B cell (primary cell): ENCODE data around the gene PTGES2. TPM values are rescaled to one million over a fixed set of nuclear protein-coding genes. Genes with fewer than 3 reads are reported as not detected.

ENCODE experiments used
- ATAC-seq: fragments of 200-7000 bp; cut with Tn5 transposase; one replicate; pipeline ENCODE4 v1.10.0; 2021; ENCODE audit warnings: low read depth, mild to moderate bottlenecking, moderate number of reproducible peaks, moderate library complexity
- CTCF ChIA-PET: fragments of 350-600 bp; sonication (Branson Sonifier 250); formaldehyde crosslinking; loops from one replicate; lab custom pipeline; 2021; ENCODE audit warnings: antibody characterized with exemption, inconsistent platforms; lab: Charles Lee
- POLR2A ChIA-PET: fragments of 350-600 bp; sonication (Branson Sonifier 250); formaldehyde crosslinking; loops from one replicate; lab custom pipeline; 2021; ENCODE audit warnings: antibody characterized with exemption; lab: Charles Lee
- DNase-seq: peaks from one replicate; pipeline ENCODE4 v3.0.0; 2013
- H2AFZ ChIP-seq: 2 replicates; pipeline ENCODE4 v1.6.1; 2012; ENCODE audit warnings: mild to moderate bottlenecking, low read depth, low read length; ENCODE audit not compliant: insufficient read depth, poor library complexity, severe bottlenecking
- H3K27ac ChIP-seq, 2 donors: 1 replicate in 1 of 2; 2 replicates in 1 of 2; pipeline ENCODE4 v1.5.1; 2012 to 2013; ENCODE audit warnings: low read length in 2 of 2, mild to moderate bottlenecking in 2 of 2, moderate library complexity in 1 of 2
- H3K27me3 ChIP-seq, 4 experiments: fragments of 200-600 bp in 1 of 4; sonication (generic) in 1 of 4; replicated peaks in 1 of 4; 1 replicate in 2 of 4; 2 replicates in 2 of 4; pipeline versions ENCODE4 v1.6.1 to v1.7.0; 2013 to 2016; ENCODE audit warnings: low read length in 3 of 4, mild to moderate bottlenecking in 2 of 4, mixed read lengths in 1 of 4, moderate library complexity in 1 of 4; ENCODE audit not compliant: insufficient read depth in 4 of 4, control insufficient read depth in 3 of 4; ENCODE audit errors: control extremely low read depth in 1 of 4
- H3K36me3 ChIP-seq, 2 experiments: replicated peaks in 1 of 2; 1 replicate in 1 of 2; 2 replicates in 1 of 2; pipeline versions ENCODE4 v1.6.1 to v1.7.1; 2013; ENCODE audit warnings: low read length in 1 of 2; ENCODE audit not compliant: insufficient read depth in 2 of 2, control insufficient read depth in 1 of 2; ENCODE audit errors: control extremely low read depth in 1 of 2, extremely low read depth in 1 of 2
- H3K4me1 ChIP-seq, 2 donors: fragments of 200-600 bp in 1 of 2; sonication (generic) in 1 of 2; 1 replicate in 1 of 2; 2 replicates in 1 of 2; pipeline versions ENCODE4 v1.5.1 to v1.6.1; 2013 to 2017; ENCODE audit warnings: low read length in 2 of 2; ENCODE audit not compliant: control insufficient read depth in 2 of 2, insufficient read depth in 2 of 2
- H3K4me2 ChIP-seq: replicated peaks from 2 replicates; pipeline ENCODE3; 2012; ENCODE audit warnings: mild to moderate bottlenecking, low read depth, low read length; ENCODE audit not compliant: poor library complexity, severe bottlenecking
- H3K4me3 ChIP-seq, 5 experiments: fragments of 200-600 bp in 1 of 5; sonication (generic) in 1 of 5; 1 replicate in 3 of 5; 2 replicates in 2 of 5; pipeline versions ENCODE4 v1.5.1 to v1.7.0; 2011 to 2016; ENCODE audit warnings: low read length in 4 of 5, mild to moderate bottlenecking in 4 of 5, low read depth in 2 of 5, control low read depth in 1 of 5, moderate library complexity in 1 of 5; ENCODE audit not compliant: insufficient read depth in 1 of 5; ENCODE audit errors: control extremely low read depth in 1 of 5, extremely low read depth in 1 of 5
- H3K79me2 ChIP-seq: fragments of 200-600 bp; sonication (generic); one replicate; pipeline ENCODE4 v1.6.0; 2016; ENCODE audit warnings: low read length; ENCODE audit not compliant: control insufficient read depth, insufficient read depth
- H3K9ac ChIP-seq: fragments of 200-600 bp; sonication (generic); 2 replicates; pipeline ENCODE4 v1.6.1; 2017; ENCODE audit warnings: mild to moderate bottlenecking, low read length, moderate library complexity
- H3K9me3 ChIP-seq, 3 donors: one replicate each; pipeline versions ENCODE4 v1.6.1 to v1.7.1; 2013; ENCODE audit warnings: low read length in 2 of 3; ENCODE audit not compliant: control insufficient read depth in 2 of 3, insufficient read depth in 1 of 3; ENCODE audit errors: control extremely low read depth in 1 of 3
- H4K20me1 ChIP-seq: 2 replicates; pipeline ENCODE4 v1.6.0; 2012; ENCODE audit warnings: mild to moderate bottlenecking, low read length; ENCODE audit not compliant: insufficient read depth, control insufficient read depth, poor library complexity, severe bottlenecking
- H3K27ac Mint-ChIP-seq: one replicate; pipeline ENCODE4 v1.8.0; 2021; ENCODE audit warnings: mixed read lengths
- H3K27me3 Mint-ChIP-seq: one replicate; pipeline ENCODE4 v1.8.0; 2021; ENCODE audit warnings: mixed read lengths
- H3K4me1 Mint-ChIP-seq: one replicate; pipeline ENCODE4 v1.8.0; 2021; ENCODE audit warnings: mixed read lengths
- H3K4me3 Mint-ChIP-seq: one replicate; pipeline ENCODE4 v1.8.0; 2021; ENCODE audit warnings: mixed read lengths
- H3K9me3 Mint-ChIP-seq: one replicate; pipeline ENCODE4 v1.8.0; 2022; ENCODE audit warnings: mixed read lengths; ENCODE audit not compliant: insufficient read depth
- CTCF ChIP-seq: fragments of 200-600 bp; IDR thresholded peaks from one replicate; pipeline ENCODE4 v1.8.0; 2022; ENCODE audit warnings: antibody characterized with exemption, mild to moderate bottlenecking
- EZH2 ChIP-seq: IDR thresholded peaks from 2 replicates; pipeline ENCODE4 v1.6.1; 2012; ENCODE audit warnings: borderline replicate concordance, low read depth, mild to moderate bottlenecking, moderate library complexity, low read length; ENCODE audit not compliant: insufficient read depth, poor library complexity, severe bottlenecking
- WGBS: methylation state at CpG from one replicate; pipeline ENCODE4 v1.1.5; 2013; ENCODE audit warnings: missing lambda C conversion rate; ENCODE audit not compliant: insufficient coverage; 5-methylcytosine and 5-hydroxymethylcytosine counted together
- intact Hi-C: fragments of 100-400 bp; cut with micrococcal nuclease; formaldehyde crosslinking; loops from one replicate; pipeline ENCODE4 v1.10.0; 2022
- polyA plus RNA-seq: library from polyadenylated mRNA; depleted of rRNA; stranded (reverse); fragments of >200 nt; gene quantifications from 2 replicates; pipeline ENCODE4 v1.2.3, GENCODE V29; 2012
- total RNA-seq, 2 donors: library from RNA; stranded (reverse); fragments of 120-200 nt in 1 of 2; gene quantifications; 1 replicate in 1 of 2; 2 replicates in 1 of 2; pipeline versions ENCODE4 v1.2.3 to v1.2.4, GENCODE V29; 2013 to 2022

Gene PTGES2
- total and polyA plus RNA-seq, 2 donors (not counting 1 experiment from before 2014, with no cell fraction given), result 77.8 to 113 TPM

- TF ChIP-seq EZH2, result no peak
- no peak for TF ChIP-seq CTCF
- H3K9ac ChIP-seq, result no peak overlapping the region
- H3K9me3 Mint-ChIP-seq, result no peaks in the 10 kb centered on the region
- DNase-seq (no peak), ATAC-seq (no peak)
- intact Hi-C loops, result no loop called here
- no peak overlapping the region for H3K27ac ChIP-seq
- no peaks in the 10 kb centered on the region for H4K20me1 ChIP-seq
- H3K4me1 Mint-ChIP-seq, result no peaks in the 10 kb centered on the region
- CTCF ChIA-PET, result no interaction called here
- peaks cover 0 to 3% (median 0%) of the 10 kb centered on the region in 4 experiments for H3K27me3 ChIP-seq
- no peak overlapping the region for H3K4me3 Mint-ChIP-seq
- H3K4me3 ChIP-seq, result peak overlapping the region in 1 of 5 experiments; percentile 44
- WGBS, result no CpG with 5 or more reads among the region's 16 CpGs
- no peaks in the 10 kb centered on the region for H3K79me2 ChIP-seq
- H3K27ac Mint-ChIP-seq, result no peak overlapping the region
- peaks cover 0 to 9% of the 10 kb centered on the region in 2 donors for H3K4me1 ChIP-seq
- peak overlapping the region; percentile 62 for H3K4me2 ChIP-seq
- H2AFZ ChIP-seq, result peak overlapping the region; percentile 68
- POLR2A ChIA-PET, result no interaction called here
- no peaks in the 10 kb centered on the region for H3K9me3 ChIP-seq
- no peaks in the 10 kb centered on the region for H3K36me3 ChIP-seq
- H3K27me3 Mint-ChIP-seq, result peaks cover 17% of the 10 kb centered on the region
Measured at GRCh38 chr9:128139621-128140020, 12.1 kb upstream of the PTGES2 start.

GRCh38 chr9:128138001-128138400 lies 10.5 kb upstream of the PTGES2 start:
- Mint-ChIP-seq H3K27ac (no peak overlapping the region), H3K4me3 (no peak overlapping the region), H3K27me3 (peaks cover 23% of the 10 kb centered on the region), H3K4me1 (no peaks in the 10 kb centered on the region), H3K9me3 (no peaks in the 10 kb centered on the region)
- no peak for TF ChIP-seq EZH2
- peaks cover 0 to 3% (median 0%) of the 10 kb centered on the region in 4 experiments for H3K27me3 ChIP-seq
- H4K20me1 ChIP-seq, result no peaks in the 10 kb centered on the region
- no peak overlapping the region for H3K27ac ChIP-seq
- ATAC-seq (no peak), DNase-seq (no peak)
- H3K36me3 ChIP-seq, result no peaks in the 10 kb centered on the region
- ChIA-PET CTCF (no interaction called here), POLR2A (interaction anchor here (1.1 kb wide), 1 partner anchor 9 kb away, joined by 3 read pairs; no protein-coding TSS in a partner anchor)
- no peak overlapping the region for H3K4me2 ChIP-seq
- peaks cover 0 to 9% of the 10 kb centered on the region in 2 donors for H3K4me1 ChIP-seq
- H3K4me3 ChIP-seq, result no peak overlapping the region
- WGBS, result 88% methylated on average over 2 of the region's 3 CpGs
- intact Hi-C loops, result no loop called here
- no peaks in the 10 kb centered on the region for H3K9me3 ChIP-seq
- no peak overlapping the region for H3K9ac ChIP-seq
- no peaks in the 10 kb centered on the region for H3K79me2 ChIP-seq
- no peak overlapping the region for H2AFZ ChIP-seq
